Measurements from ENCODE around the gene ABCA7. TPM values are rescaled to one million over a fixed set of nuclear protein-coding genes. Genes with fewer than 3 reads are reported as not detected.

The ABCA7 gene
- total and polyA plus RNA-seq, 4 donors = 9.4 to 23.7 (median 15.7) TPM

GRCh38 chr19:1102407-1103131, 62.7 kb downstream of the ABCA7 start:
- WGBS (ENCODE audit: insufficient coverage) = 84% methylated on average over 10 of the region's 17 CpGs
- Histone ChIP-seq H3K36me3 (ENCODE audit: control insufficient read depth, insufficient read depth, low read length) (peaks cover 29% of the 10 kb centered on the region), H3K27me3 (ENCODE audit: control insufficient read depth, insufficient read depth, low read length) (no peaks in the 10 kb centered on the region), H3K4me1 (ENCODE audit: control insufficient read depth, insufficient read depth, low read length) (peaks cover 46% of the 10 kb centered on the region), H3K4me3 (ENCODE audit: low read depth, low read length) (no peak overlapping the region), H3K9me3 (ENCODE audit: control insufficient read depth, insufficient read depth, low read length) (no peaks in the 10 kb centered on the region), H3K27ac (ENCODE audit: low read depth, low read length) (peak overlapping the region; percentile 91)
- DNase-seq (ENCODE audit: low read depth in 4 of 6, low spot score in 6 of 6) = no peak

DNA sequence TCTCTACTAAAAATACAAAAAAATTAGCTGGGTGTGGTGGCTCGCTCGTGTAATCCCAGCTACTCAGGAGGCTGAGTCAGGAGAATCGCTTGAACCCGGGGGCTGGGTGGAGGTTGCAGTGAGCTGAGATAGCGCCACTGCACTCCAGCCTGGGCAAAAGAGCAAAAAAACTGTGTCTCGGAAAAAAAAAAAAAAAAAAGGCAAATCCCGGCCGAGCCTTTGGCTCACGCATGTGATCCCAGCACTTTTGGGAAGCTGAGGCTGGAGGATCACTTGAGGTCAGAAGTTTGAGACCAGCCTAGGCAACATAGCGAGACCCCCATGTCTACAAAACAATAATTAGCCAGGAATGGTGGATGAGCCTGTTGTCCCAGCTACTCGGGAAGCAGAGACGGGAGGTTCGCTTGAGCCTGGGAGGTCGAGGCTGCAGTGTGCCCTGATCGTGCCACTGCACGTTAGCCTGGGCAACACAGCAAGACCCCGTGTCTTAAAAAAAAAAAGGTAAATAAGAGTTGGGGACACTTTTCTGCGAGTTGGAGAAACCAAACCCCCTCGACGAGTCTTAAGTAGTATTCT, 63.3 kb downstream of the ABCA7 start:
- no peaks in the 10 kb centered on the region for H3K27me3 ChIP-seq (ENCODE audit: control insufficient read depth, insufficient read depth, low read length)
- H3K4me1 ChIP-seq (ENCODE audit: control insufficient read depth, insufficient read depth, low read length) = peaks cover 46% of the 10 kb centered on the region
- no peak for DNase-seq (ENCODE audit: low read depth in 4 of 6, low spot score in 6 of 6)
- H3K4me3 ChIP-seq (ENCODE audit: low read depth, low read length) = peak overlapping the region; percentile 33
- H3K36me3 ChIP-seq (ENCODE audit: control insufficient read depth, insufficient read depth, low read length) = peaks cover 34% of the 10 kb centered on the region
- peak overlapping the region; percentile 84 for H3K27ac ChIP-seq (ENCODE audit: low read depth, low read length)
- no peaks in the 10 kb centered on the region for H3K9me3 ChIP-seq (ENCODE audit: control insufficient read depth, insufficient read depth, low read length)
- WGBS (ENCODE audit: insufficient coverage) = 48% methylated on average over 16 of the region's 20 CpGs

- peak; percentile 95 to 100 (median 100) for DNase-seq (ENCODE audit: low read depth in 4 of 6, low spot score in 6 of 6)
- peaks cover 39% of the 10 kb centered on the region for H3K36me3 ChIP-seq (ENCODE audit: control insufficient read depth, insufficient read depth, low read length)
- no peaks in the 10 kb centered on the region for H3K27me3 ChIP-seq (ENCODE audit: control insufficient read depth, insufficient read depth, low read length)
- peaks cover 46% of the 10 kb centered on the region for H3K4me1 ChIP-seq (ENCODE audit: control insufficient read depth, insufficient read depth, low read length)
- H3K9me3 ChIP-seq (ENCODE audit: control insufficient read depth, insufficient read depth, low read length) = no peaks in the 10 kb centered on the region
- WGBS (ENCODE audit: insufficient coverage) = under 1% methylated on average over 75 of the region's 75 CpGs
- peak within 1 kb of the TSS; percentile 72 for H3K4me3 ChIP-seq (ENCODE audit: low read depth, low read length)
- peak within 1 kb of the TSS; percentile 88 for H3K27ac ChIP-seq (ENCODE audit: low read depth, low read length)
Measured at GRCh38 chr19:1103708-1104310, 63.9 kb downstream of the ABCA7 start, which contains the start of gene GPX4. Gene GPX4, plus strand, starts transcription at chr19:1103994. Its CDS starts 50 bp downstream, at chr19:1104044.

- Histone ChIP-seq H3K27ac (ENCODE audit: low read depth, low read length) (peak overlapping the region; percentile 88), H3K27me3 (ENCODE audit: control insufficient read depth, insufficient read depth, low read length) (no peaks in the 10 kb centered on the region), H3K36me3 (ENCODE audit: control insufficient read depth, insufficient read depth, low read length) (peaks cover 46% of the 10 kb centered on the region), H3K4me3 (ENCODE audit: low read depth, low read length) (peak overlapping the region; percentile 72), H3K9me3 (ENCODE audit: control insufficient read depth, insufficient read depth, low read length) (no peaks in the 10 kb centered on the region), H3K4me1 (ENCODE audit: control insufficient read depth, insufficient read depth, low read length) (peaks cover 46% of the 10 kb centered on the region)
- WGBS (ENCODE audit: insufficient coverage) = under 1% methylated on average over 93 of the region's 93 CpGs
- DNase-seq (ENCODE audit: low read depth in 4 of 6, low spot score in 6 of 6) = peak in 4 of 6 donors; percentile 59 to 89 (median 72)
Measured at GRCh38 chr19:1104311-1105007, 64.6 kb downstream of the ABCA7 start.

DNA sequence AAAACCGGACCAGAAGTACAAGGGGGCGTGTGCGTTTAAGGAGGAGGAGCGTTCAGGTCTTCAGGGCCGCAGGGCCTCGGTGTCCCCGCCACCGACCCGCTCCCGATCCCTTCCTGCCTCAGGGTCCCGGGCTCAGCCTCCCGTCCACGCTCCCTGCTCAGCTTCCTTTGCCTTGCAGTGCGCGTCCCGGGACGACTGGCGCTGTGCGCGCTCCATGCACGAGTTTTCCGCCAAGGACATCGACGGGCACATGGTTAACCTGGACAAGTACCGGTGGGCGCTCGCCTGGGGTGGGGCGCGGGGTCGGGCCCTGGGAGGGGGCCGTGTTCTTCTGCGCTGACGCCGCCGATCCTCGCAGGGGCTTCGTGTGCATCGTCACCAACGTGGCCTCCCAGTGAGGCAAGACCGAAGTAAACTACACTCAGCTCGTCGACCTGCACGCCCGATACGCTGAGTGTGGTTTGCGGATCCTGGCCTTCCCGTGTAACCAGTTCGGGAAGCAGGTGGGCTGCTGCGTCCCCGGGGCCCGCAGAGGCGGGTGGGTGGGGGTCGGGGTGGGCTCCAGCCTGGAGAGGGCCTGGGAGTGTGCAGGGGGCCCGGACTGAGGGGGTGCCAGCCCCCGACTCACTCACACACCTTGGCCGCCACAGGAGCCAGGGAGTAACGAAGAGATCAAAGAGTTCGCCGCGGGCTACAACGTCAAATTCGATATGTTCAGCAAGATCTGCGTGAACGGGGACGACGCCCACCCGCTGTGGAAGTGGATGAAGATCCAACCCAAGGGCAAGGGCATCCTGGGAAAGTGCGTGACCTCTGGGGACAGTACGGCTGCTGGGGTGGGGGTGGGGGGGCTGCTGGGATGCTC, 65.3 kb downstream of the ABCA7 start:
- peak overlapping the region; percentile 72 for H3K4me3 ChIP-seq (ENCODE audit: low read depth, low read length)
- peak overlapping the region; percentile 88 for H3K27ac ChIP-seq (ENCODE audit: low read depth, low read length)
- no peaks in the 10 kb centered on the region for H3K27me3 ChIP-seq (ENCODE audit: control insufficient read depth, insufficient read depth, low read length)
- WGBS (ENCODE audit: insufficient coverage) = 21% methylated on average over 64 of the region's 69 CpGs
- H3K4me1 ChIP-seq (ENCODE audit: control insufficient read depth, insufficient read depth, low read length) = peaks cover 46% of the 10 kb centered on the region
- no peaks in the 10 kb centered on the region for H3K9me3 ChIP-seq (ENCODE audit: control insufficient read depth, insufficient read depth, low read length)
- H3K36me3 ChIP-seq (ENCODE audit: control insufficient read depth, insufficient read depth, low read length) = peaks cover 53% of the 10 kb centered on the region
- DNase-seq (ENCODE audit: low read depth in 4 of 6, low spot score in 6 of 6) = peak in 2 of 6 donors; percentile 56 to 63

DNA sequence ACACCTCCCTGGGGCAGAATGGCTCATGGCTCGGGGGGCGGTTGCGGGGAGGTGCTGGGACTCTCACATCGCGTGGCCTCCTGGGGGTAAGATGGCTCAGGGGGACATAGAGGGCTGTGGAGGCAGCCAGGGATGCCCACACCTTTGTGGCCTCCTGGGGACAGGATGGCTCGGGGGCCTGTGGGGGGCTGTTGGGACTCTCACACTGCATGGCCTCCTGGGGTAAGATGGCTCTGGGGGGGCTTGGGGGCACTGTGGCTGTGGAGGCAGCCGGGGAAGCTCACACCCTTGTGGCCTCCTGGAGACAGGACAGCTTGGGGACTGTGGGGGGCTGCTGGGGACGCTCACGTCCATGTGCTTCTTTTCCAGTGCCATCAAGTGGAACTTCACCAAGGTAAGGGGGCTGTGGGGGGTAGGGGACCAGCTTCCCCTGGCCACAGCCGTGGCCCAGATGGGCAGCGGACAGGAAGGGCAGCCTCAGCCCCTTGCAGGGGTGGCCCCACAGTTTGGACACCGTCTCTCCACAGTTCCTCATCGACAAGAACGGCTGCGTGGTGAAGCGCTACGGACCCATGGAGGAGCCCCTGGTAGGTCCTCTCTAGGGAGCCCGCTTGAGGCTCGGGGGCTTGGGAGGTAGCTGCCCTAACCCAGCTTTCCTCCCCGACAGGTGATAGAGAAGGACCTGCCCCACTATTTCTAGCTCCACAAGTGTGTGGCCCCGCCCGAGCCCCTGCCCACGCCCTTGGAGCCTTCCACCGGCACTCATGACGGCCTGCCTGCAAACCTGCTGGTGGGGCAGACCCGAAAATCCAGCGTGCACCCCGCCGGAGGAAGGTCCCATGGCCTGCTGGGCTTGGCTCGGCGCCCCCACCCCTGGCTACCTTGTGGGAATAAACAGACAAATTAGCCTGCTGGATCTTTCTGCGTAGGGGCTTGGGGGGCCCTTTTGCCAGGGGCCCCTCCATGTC, 66.2 kb downstream of the ABCA7 start:
- H3K27me3 ChIP-seq (ENCODE audit: control insufficient read depth, insufficient read depth, low read length) = no peaks in the 10 kb centered on the region
- H3K4me3 ChIP-seq (ENCODE audit: low read depth, low read length) = no peak overlapping the region
- WGBS (ENCODE audit: insufficient coverage) = 92% methylated on average over 32 of the region's 32 CpGs
- no peaks in the 10 kb centered on the region for H3K9me3 ChIP-seq (ENCODE audit: control insufficient read depth, insufficient read depth, low read length)
- H3K27ac ChIP-seq (ENCODE audit: low read depth, low read length) = no peak overlapping the region
- H3K36me3 ChIP-seq (ENCODE audit: control insufficient read depth, insufficient read depth, low read length) = peaks cover 63% of the 10 kb centered on the region
- no peak for DNase-seq (ENCODE audit: low read depth in 4 of 6, low spot score in 6 of 6)
- H3K4me1 ChIP-seq (ENCODE audit: control insufficient read depth, insufficient read depth, low read length) = peaks cover 45% of the 10 kb centered on the region

DNA sequence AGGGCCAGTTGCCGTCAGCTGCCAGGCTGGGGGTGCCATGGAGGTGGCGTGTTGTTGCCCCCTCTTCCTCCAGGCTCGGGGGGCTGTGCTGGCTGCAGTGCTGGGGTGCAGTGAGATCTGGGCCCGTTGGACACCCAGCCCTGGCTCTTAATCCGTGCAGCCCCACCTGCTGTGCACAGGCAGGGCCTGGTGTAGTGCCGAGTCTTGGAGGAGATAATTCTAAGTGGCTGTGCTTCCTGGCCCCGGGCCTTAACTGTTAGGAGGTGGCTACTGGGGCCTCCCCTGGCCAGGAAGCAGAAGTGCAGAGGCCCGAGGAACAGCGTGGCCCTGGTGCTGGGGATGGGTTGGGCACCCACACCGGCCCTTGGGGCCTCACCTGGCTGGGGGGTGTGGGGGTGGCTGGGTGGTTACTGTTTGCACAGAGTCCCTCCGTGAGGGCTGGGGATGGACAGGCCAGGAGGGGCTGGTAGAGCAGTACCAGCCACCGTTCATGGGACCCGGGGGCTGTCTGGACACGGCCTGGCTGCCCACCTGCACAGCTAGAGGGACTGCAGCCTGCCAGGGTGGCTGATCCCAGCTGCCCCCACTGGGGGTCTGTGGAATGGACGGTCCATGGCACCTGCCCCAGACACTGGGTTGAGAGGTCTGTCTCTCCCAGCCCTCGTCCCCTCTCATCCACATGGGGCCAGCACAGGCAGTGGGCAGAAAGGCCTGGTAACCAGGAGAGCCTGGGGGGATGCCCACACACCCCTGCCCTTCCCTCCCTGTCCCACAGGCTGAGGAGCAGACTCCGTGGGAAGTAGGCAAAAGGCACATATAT, 67.1 kb downstream of the ABCA7 start:
- no peak overlapping the region for H3K27ac ChIP-seq (ENCODE audit: low read depth, low read length)
- H3K4me3 ChIP-seq (ENCODE audit: low read depth, low read length) = no peak overlapping the region

More for the DNA sequence above, 67.1 kb downstream of the ABCA7 start:
- DNase-seq (ENCODE audit: low read depth in 4 of 6, low spot score in 6 of 6) = no peak
- WGBS (ENCODE audit: insufficient coverage) = 84% methylated on average over 16 of the region's 17 CpGs
- peaks cover 36% of the 10 kb centered on the region for H3K4me1 ChIP-seq (ENCODE audit: control insufficient read depth, insufficient read depth, low read length)
- H3K36me3 ChIP-seq (ENCODE audit: control insufficient read depth, insufficient read depth, low read length) = peaks cover 71% of the 10 kb centered on the region
- no peaks in the 10 kb centered on the region for H3K9me3 ChIP-seq (ENCODE audit: control insufficient read depth, insufficient read depth, low read length)
- no peaks in the 10 kb centered on the region for H3K27me3 ChIP-seq (ENCODE audit: control insufficient read depth, insufficient read depth, low read length)

All from spinal cord (tissue), 10 donors.